Measurements from ENCODE around the gene TTPAL. TPM values are rescaled to one million over a fixed set of nuclear protein-coding genes. Genes with fewer than 3 reads are reported as not detected.

Gene TTPAL
- total RNA-seq, 1 experiment from 2014 or later: 14.0 TPM

GRCh38 chr20:44475372-44475693, 341 bp upstream of the TTPAL start:
- BruUV-seq (replicated peaks): TSS peak; percentile 79
- H3K9me3 ChIP-seq (ENCODE audit: low read length): no peaks in the 10 kb centered on the region
- peak overlapping the region; percentile 77 for H3K4me3 ChIP-seq (ENCODE audit: low read length)
- ATAC-seq (no peak), DNase-seq (no peak)
- H3K79me2 ChIP-seq (ENCODE audit: low read length): peaks cover 23% of the 10 kb centered on the region
- POLR2A ChIA-PET (ENCODE audit: unreplicated experiment): interaction anchor here (0.6 to 1.3 kb wide), 3 partner anchors 18 to 46 kb away, joined by 3 to 8 read pairs (median 5); partner anchors contain the start of gene SERINC3
- H3K4me1 ChIP-seq (ENCODE audit: insufficient read depth, low read length): peaks cover 20% of the 10 kb centered on the region
- TF ChIP-seq EZH2 (IDR thresholded peaks at IDR 0.05; ENCODE audit: low read length, unreplicated experiment): no peak
- no peak for TF ChIP-seq EZH2phosphoT487 (IDR thresholded peaks at IDR 0.05; ENCODE audit: borderline replicate concordance, low read length)
- no peak for TF ChIP-seq CTCF (conservative IDR thresholded peaks at IDR 0.05; ENCODE audit: low read depth, low read length)
- no peaks in the 10 kb centered on the region for H3K27me3 ChIP-seq (ENCODE audit: low read length)
- peak overlapping the region; percentile 89 for H3K9ac ChIP-seq (ENCODE audit: low read length)
- H3K9me2 ChIP-seq (replicated peaks; ENCODE audit: low read length): no peaks in the 10 kb centered on the region
- peak overlapping the region; percentile 84 for H3K4me2 ChIP-seq (ENCODE audit: low read length)
- CTCF ChIA-PET: interaction anchor here (0.6 kb wide), 2 partner anchors 55 to 135 kb away, joined by 4 read pairs; no protein-coding TSS in a partner anchor
- peak overlapping the region; percentile 2 for H3K27ac ChIP-seq (ENCODE audit: low read length)
- H3F3A ChIP-seq (ENCODE audit: low read length, unreplicated experiment): no peaks in the 10 kb centered on the region
- intact Hi-C loops (cut with micrococcal nuclease): loop anchor here (1.0 to 5.0 kb wide), 2 partner anchors 47 to 135 kb away; partner anchors contain the start of gene SERINC3
- peaks cover 2% of the 10 kb centered on the region; the same call in 1 of the 2 replicates for H3K36me3 ChIP-seq (ENCODE audit: low read depth, low read length)
- no peaks in the 10 kb centered on the region for H4K20me1 ChIP-seq (ENCODE audit: low read length)
- peak overlapping the region; percentile 73 for H2AFZ ChIP-seq (ENCODE audit: low read length)

- Histone ChIP-seq H3K4me2 (ENCODE audit: low read length) (peak overlapping the region; percentile 84), H3K4me3 (ENCODE audit: low read length) (peak overlapping the region; percentile 77), H2AFZ (ENCODE audit: low read length) (no peak overlapping the region), H3K27ac (ENCODE audit: low read length) (peak overlapping the region; percentile 48), H3K9me3 (ENCODE audit: low read length) (no peaks in the 10 kb centered on the region), H4K20me1 (ENCODE audit: low read length) (no peaks in the 10 kb centered on the region), H3K4me1 (ENCODE audit: insufficient read depth, low read length) (peaks cover 20% of the 10 kb centered on the region), H3F3A (ENCODE audit: low read length, unreplicated experiment) (no peaks in the 10 kb centered on the region), H3K79me2 (ENCODE audit: low read length) (peaks cover 23% of the 10 kb centered on the region), H3K9me2 (replicated peaks; ENCODE audit: low read length) (no peaks in the 10 kb centered on the region), H3K36me3 (ENCODE audit: low read depth, low read length) (peaks cover 13% of the 10 kb centered on the region; the same call in 1 of the 2 replicates), H3K9ac (ENCODE audit: low read length) (no peak overlapping the region), H3K27me3 (ENCODE audit: low read length) (no peaks in the 10 kb centered on the region)
- ChIA-PET POLR2A (ENCODE audit: unreplicated experiment) (no interaction called here), CTCF (no interaction called here)
- ATAC-seq (peak; percentile 7; the same call in 1 of the 2 replicates), DNase-seq (peak; percentile 62)
- TF ChIP-seq EZH2phosphoT487 (IDR thresholded peaks at IDR 0.05; ENCODE audit: borderline replicate concordance, low read length): no peak
- TF ChIP-seq EZH2 (IDR thresholded peaks at IDR 0.05; ENCODE audit: low read length, unreplicated experiment): no peak
- BruUV-seq (replicated peaks): no TSS peak
- intact Hi-C loops (cut with micrococcal nuclease): loop anchor here (5.0 kb wide), 1 partner anchor 45 kb away; the partner anchor contains the start of gene SERINC3
Observed at GRCh38 chr20:44477151-44477550, 1.5 kb downstream of the TTPAL start.

GRCh38 chr20:44478206-44478605, 2.5 kb downstream of the TTPAL start:
- ChIA-PET POLR2A (ENCODE audit: unreplicated experiment) (no interaction called here), CTCF (no interaction called here)
- no peak overlapping the region for H3K4me2 ChIP-seq (ENCODE audit: low read length)
- H3K4me3 ChIP-seq (ENCODE audit: low read length): no peak overlapping the region
- peaks cover 13% of the 10 kb centered on the region; the same call in 1 of the 2 replicates for H3K36me3 ChIP-seq (ENCODE audit: low read depth, low read length)
- H3K9me2 ChIP-seq (replicated peaks; ENCODE audit: low read length): no peaks in the 10 kb centered on the region
- no peaks in the 10 kb centered on the region for H3K27me3 ChIP-seq (ENCODE audit: low read length)
- peaks cover 20% of the 10 kb centered on the region for H3K4me1 ChIP-seq (ENCODE audit: insufficient read depth, low read length)
- H3K9ac ChIP-seq (ENCODE audit: low read length): no peak overlapping the region
- H3K79me2 ChIP-seq (ENCODE audit: low read length): peaks cover 23% of the 10 kb centered on the region
- H2AFZ ChIP-seq (ENCODE audit: low read length): no peak overlapping the region
- H3K9me3 ChIP-seq (ENCODE audit: low read length): no peaks in the 10 kb centered on the region
- H3F3A ChIP-seq (ENCODE audit: low read length, unreplicated experiment): no peaks in the 10 kb centered on the region
- H3K27ac ChIP-seq (ENCODE audit: low read length): no peak overlapping the region
- TF ChIP-seq EZH2phosphoT487 (IDR thresholded peaks at IDR 0.05; ENCODE audit: borderline replicate concordance, low read length) (no peak), EZH2 (IDR thresholded peaks at IDR 0.05; ENCODE audit: low read length, unreplicated experiment) (no peak), CTCF (conservative IDR thresholded peaks at IDR 0.05; ENCODE audit: low read depth, low read length) (no peak)
- no peak for ATAC-seq
- no peak for DNase-seq
- H4K20me1 ChIP-seq (ENCODE audit: low read length): no peaks in the 10 kb centered on the region
- intact Hi-C loops (cut with micrococcal nuclease): loop anchor here (5.0 kb wide), 1 partner anchor 44 kb away; the partner anchor contains the start of gene SERINC3
- no TSS peak for BruUV-seq (replicated peaks)
